Effector CD8-positive, alpha-beta T cell (primary cell): ENCODE results near the gene LETMD1.
"Not testable (repeated sequence)": the region's sequence is repeated elsewhere in the genome, so short reads cannot be mapped to it uniquely, and the experiment has no call there.

Experiments
- DNase-seq: peaks from one replicate; lab custom pipeline; 2025; lab: John Stamatoyannopoulos, UW

The LETMD1 gene

DNA sequence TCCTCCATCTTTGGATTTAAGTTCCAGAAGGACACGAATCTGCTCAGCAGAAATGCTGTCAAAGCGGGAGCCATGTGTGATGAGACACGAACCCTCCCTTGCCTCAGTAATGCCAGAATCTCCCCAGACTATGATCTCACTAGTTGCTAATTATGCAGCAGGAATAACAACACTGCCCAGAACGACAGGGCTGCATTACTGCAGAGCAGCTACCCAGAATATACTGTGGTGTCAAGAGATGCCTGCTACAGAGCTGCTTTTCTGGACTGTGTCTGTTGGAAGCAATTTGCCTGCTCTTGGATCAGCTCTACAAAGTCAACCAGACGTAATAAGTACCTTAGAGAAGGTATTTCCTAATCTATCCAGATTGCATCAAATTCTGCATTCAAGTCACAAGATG lies 29.8 kb downstream of the LETMD1 start:
- no peak for DNase-seq

DNA sequence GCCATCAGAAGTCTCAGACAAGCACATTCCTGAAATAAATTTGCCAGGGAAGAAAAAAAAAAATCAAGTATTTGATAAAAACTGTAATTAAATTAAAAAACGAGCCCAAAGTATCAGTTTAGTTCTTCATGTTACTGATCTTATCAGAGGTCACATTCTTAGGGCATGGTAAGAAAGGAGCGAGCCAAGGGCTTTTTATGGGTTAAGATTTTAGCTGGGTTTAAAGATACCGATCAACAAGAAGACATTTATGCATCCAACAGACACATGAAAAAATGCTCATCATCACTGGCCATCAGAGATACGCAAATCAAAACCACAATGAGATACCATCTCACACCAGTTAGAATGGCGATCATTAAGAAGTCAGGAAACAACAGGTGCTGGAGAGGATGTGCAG lies 30.2 kb downstream of the LETMD1 start:
- DNase-seq, result not testable (repeated sequence)

DNA sequence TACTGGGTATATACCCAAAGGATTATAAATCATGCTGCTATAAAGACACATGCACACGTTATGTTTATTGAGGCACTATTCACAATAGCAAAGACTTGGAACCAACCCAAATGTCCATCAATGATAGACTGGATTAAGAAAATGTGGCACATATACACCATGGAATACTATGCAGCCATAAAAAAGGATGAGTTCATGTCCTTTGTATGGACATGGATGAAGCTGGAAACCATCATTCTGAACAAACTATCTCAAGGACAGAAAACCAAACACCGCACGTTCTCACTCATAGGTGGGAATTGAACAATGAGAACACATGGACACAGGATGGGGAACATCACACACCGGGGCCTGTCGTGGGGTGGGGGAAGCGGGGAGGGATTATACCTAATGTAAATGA lies 30.7 kb downstream of the LETMD1 start:
- DNase-seq, result not testable (repeated sequence)

DNA sequence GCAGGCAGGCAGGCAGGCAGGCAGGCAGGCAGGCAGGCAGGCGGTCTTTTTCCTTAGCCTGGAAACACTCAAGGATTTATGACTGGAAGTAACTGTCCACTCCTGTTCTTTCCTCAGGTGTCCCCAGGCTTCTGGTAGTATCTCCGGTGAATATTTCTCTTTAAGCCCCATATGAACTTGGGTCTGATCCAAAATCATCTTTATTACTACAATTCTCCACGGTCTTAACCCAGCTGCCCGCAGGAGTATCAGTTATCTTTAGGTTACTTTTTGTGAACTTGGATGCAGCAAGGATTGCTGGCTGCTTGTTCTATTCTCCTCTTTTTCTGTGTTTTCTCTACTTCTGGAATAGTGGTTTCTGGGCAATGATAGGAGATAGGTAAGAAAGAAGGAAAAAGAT lies 32.0 kb downstream of the LETMD1 start:
- no peak for DNase-seq

DNA sequence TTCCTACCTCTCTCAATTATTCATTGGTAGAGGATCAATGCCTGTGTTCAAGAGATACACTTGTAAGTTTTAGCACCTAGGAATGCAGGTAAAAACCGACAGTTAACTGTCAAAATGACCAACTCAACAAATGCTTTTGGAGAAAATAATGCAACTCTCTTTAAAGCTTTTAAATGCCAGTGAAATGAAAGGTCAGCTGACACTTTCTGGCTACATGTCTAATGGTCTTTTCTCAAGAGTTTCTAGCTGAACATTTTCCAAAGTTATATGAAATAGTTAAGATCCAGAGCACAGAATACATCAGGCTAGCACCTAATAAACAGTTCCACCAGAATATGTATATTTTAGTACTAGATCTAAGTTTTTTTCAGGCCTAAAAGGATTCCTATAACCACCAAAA lies 33.3 kb downstream of the LETMD1 start:
- no peak for DNase-seq

DNA sequence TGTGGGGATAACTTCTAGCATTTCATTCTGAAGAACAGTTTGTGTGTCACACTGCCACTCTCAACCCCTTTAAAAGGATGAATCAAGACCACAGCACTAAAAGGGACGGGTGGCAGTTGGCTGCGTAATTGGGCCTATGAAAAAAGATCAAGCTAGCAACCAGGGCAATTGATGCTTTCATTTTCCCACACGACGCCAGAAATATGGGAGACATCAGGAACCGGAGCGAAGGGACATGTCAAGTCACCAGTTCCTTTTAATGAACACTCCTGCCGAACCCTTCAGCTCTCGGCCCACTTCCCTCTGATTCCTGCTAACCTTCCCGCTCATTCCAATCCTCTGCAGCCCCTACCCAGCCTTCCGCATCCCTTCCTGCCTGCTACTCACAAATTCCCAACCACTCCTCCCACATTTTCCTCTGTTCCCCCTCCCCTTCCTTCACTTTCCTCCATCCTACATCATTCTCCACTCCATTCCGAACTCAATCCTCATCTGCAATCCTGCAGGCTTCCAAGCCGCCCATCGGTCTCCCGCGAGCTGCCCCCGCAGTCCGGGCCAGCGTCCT lies 34.5 kb downstream of the LETMD1 start:
- DNase-seq, result peak; percentile 16

DNA sequence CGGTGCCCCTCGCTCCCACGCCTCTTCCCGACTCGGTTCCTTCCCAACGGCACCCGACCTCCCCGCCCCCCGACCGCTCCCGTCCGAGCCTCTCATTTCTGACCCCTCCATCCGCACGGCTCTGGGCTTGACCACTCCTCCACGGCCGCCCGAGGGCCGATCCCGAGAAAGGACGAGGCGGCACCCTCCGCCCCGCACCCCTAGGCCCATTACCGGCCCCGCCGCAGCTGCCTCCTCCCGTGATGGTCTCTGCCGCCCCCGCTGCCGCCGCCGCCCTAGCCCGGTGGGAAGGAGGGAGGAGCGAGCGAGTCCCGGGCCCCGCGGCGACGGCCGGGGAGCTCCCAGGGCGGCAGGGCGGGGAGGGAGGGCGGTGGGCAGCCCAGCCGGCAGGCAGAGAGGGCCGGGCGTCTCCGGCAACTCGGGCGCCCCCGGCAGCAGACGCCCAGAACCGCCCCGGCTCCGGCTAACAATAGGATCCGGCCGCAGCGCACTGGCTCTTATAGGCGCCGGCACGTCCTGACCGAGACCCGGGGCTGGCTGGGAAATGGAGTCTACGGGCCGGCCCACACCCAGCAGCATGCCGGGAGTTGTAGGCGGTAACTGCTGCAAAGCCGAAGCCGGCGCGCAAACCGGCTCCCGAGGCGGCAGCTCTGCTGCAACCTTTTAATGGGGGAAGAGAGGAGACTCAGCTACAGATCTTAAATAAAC lies 35.2 kb downstream of the LETMD1 start, which contains the start of gene CSRNP2:
Gene CSRNP2, minus strand, starts transcription at position 471 of the 708 bp plus-strand sequence. CDS start 7,035 bp downstream, outside the sequence.
- DNase-seq, result peak; percentile 89

DNA sequence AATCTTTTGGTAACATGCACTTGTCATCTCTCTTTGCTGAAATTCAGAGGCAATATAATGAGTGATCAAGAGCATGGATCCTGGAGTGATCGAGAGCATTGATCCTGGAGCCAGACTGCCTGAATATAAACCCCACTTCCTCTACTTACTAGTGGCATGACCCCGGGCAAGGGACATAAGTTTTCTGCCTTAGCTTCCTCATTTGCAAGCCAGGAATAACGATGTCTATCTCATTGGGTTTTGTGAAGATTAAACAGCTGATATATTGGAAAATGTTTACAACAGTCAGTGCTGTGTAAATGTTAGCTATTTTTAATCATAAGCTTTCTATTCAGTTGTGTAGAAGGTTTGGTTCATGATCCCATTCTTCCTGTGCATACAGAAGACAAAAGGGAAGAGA lies 37.6 kb downstream of the LETMD1 start:
- DNase-seq, result no peak

DNA sequence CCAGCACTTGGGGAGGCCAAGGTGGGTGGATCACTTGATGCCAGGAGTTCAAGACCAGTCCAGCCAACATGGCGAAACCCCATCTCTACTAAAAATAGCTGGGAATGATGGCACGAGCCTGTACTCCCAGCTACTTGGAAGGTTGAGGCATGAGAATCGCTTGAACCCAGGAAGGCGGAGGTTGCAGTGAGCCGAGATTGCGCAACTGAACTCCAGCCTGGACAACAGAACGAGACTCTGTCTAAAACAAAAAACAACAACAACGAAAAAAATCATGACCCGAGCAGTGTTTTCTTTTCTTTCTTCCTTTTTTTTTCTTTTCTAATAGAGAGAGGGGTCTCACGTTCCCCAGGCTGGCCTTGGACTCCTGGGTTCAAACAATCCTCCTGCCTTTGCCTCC lies 38.8 kb downstream of the LETMD1 start:
- DNase-seq, result no peak

DNA sequence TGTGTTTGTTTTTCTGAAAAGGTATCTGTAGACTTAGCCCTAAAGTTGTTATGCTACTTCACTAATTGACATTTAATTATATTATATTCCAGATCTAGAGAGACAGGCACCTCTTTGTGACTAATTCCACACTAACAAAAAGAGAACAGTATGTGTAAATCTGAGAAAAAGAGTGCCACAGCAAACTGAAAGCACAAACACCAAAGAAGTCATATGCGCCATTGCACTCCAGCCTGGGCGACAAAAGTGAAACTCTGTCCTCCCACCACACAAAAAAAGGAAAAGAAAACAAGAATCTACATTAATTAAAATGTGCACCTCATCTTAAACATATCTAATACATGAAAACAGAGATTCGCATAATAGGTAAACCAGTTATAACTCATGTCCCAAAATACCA lies 39.7 kb downstream of the LETMD1 start:
- DNase-seq, result no peak

DNA sequence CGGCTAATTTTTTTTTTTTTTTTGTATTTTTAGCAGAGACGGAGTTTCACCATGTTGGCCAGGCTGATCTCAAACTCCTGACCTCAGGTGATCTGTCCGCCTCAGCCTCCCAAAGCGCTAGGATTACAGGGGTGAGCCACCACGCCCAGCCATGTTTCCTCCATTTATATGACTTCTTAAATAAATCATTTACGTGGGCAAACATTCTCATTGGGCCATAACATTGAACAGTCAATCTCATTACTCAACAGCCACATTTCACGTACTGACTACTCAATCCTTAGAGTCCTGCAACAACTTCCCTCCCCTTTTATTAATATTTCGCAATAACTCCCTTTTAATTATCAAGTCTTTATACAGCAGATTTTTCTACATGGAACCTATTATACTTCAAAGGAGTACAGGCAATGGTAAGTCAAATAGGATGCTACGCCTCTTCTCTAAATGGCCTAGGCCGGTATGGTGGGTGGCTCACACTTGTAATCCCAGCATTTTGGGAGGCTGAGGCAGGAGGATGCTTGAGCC lies 42.6 kb downstream of the LETMD1 start:
- no peak for DNase-seq

DNA sequence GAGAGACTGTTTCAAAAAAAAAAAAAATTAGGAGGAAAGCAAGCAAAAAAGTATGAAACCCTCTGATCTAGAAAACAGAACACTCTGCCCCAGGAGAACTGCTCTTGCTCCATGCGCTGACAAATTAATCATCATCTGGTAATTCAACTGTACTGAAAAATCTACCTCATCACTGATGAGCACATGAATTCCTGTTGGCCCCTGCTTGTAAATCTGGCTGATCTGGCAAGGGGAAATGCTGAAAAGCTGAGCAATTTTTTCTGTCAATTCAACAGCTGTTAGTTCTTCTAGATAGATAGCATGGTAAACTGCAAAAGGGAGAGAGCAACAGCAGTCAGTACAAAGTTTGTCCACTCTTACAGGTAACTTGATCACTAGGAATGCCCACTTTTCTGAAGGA lies 50.5 kb downstream of the LETMD1 start:
- no peak for DNase-seq

DNA sequence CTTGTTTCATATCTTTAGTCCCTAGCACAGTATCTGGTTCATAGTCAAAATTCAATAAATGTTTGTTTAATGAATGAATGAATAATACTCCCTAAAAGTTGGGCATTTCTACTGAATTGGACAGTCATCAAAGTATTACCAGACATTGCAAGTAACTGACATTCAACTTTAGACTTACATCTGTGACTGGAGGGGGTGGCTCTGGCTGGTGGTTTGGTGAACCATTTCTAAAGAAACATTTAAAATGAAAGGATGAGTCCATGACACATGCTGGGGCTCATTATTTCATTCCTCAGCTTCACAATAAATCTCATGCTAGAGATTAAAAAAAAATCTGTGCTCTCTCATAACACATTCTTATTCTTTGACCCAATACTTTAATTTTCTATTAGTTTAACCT lies 55.9 kb downstream of the LETMD1 start:
- DNase-seq, result no peak

DNA sequence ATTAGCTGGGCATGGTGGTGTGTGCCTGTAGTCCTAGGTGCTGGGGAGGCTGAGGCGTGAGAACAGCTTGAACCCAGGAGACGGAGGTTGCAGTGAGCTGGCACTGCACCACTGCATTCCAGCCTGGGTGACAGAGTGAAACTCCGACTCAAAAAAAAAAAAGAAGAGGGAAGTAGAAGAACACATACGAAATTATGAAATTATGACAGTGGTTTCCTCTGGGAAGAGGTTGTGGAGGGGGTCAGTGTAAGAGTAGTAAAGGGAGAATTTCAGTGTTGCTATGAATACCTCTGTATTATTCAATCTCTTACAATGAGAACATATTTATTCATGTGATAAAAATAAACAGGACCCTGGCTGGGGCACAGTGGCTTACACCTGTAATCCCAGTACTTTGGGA lies 60.0 kb downstream of the LETMD1 start:
- DNase-seq, result no peak
